CD14-positive monocyte (primary cell): ENCODE results near the gene ABCB1. TPM values are rescaled to one million over a fixed set of nuclear protein-coding genes. Genes with fewer than 3 reads are reported as not detected.
"Not testable (repeated sequence)": the region's sequence is repeated elsewhere in the genome, so short reads cannot be mapped to it uniquely, and the experiment has no call there.

Source experiments
- DNase-seq, 3 donors: peaks; one replicate each; pipeline ENCODE4 v3.0.0-alpha.2; 2011 to 2022
- H2AFZ ChIP-seq: 2 replicates; pipeline ENCODE4 v1.6.0; 2012; ENCODE audit warnings: mild to moderate bottlenecking, low read depth, low read length, inconsistent platforms; ENCODE audit not compliant: insufficient read depth, poor library complexity, severe bottlenecking
- H3K27ac ChIP-seq, 2 donors: 1 replicate in 1 of 2; 2 replicates in 1 of 2; pipeline ENCODE4 v1.5.1; 2012 to 2013; ENCODE audit warnings: low read length in 2 of 2, control low read depth in 1 of 2, inconsistent platforms in 1 of 2, low read depth in 1 of 2, mild to moderate bottlenecking in 1 of 2
- H3K27me3 ChIP-seq, 2 donors: one replicate each; pipeline versions ENCODE4 v1.6.0 to v1.6.1; 2011 to 2013; ENCODE audit warnings: low read length in 2 of 2; ENCODE audit not compliant: control insufficient read depth in 2 of 2, insufficient read depth in 2 of 2
- H3K36me3 ChIP-seq, 2 donors: replicated peaks in 1 of 2; 1 replicate in 1 of 2; 2 replicates in 1 of 2; pipeline versions ENCODE4 v1.5.1 to v1.6.1; 2012 to 2013; ENCODE audit warnings: low read length in 2 of 2, control low read depth in 1 of 2, inconsistent platforms in 1 of 2, mild to moderate bottlenecking in 1 of 2; ENCODE audit not compliant: insufficient read depth in 2 of 2, control insufficient read depth in 1 of 2
- H3K4me1 ChIP-seq, 2 donors: 1 replicate in 1 of 2; 2 replicates in 1 of 2; pipeline versions ENCODE4 v1.5.1 to v1.6.1; 2012 to 2013; ENCODE audit warnings: low read length in 2 of 2, control low read depth in 1 of 2, inconsistent platforms in 1 of 2, mild to moderate bottlenecking in 1 of 2, moderate library complexity in 1 of 2; ENCODE audit not compliant: insufficient read depth in 2 of 2, control insufficient read depth in 1 of 2
- H3K4me2 ChIP-seq: replicated peaks from 2 replicates; pipeline ENCODE3; 2012; ENCODE audit warnings: low read length, moderate library complexity, mild to moderate bottlenecking; ENCODE audit not compliant: poor library complexity, severe bottlenecking; ENCODE audit errors: extremely low read depth
- H3K4me3 ChIP-seq, 3 experiments: fragments of 200-600 bp in 1 of 3; sonication (generic) in 1 of 3; replicated peaks in 1 of 3; 1 replicate in 2 of 3; 2 replicates in 1 of 3; pipeline ENCODE4 v1.5.1; 2011 to 2013; ENCODE audit warnings: low read length in 3 of 3, mild to moderate bottlenecking in 3 of 3, control low read depth in 2 of 3, low read depth in 2 of 3, inconsistent platforms in 1 of 3, moderate library complexity in 1 of 3
- H3K79me2 ChIP-seq: 2 replicates; pipeline ENCODE4 v1.6.0; 2012; ENCODE audit warnings: mild to moderate bottlenecking, control low read depth, inconsistent platforms, low read length, moderate library complexity; ENCODE audit not compliant: insufficient read depth
- H3K9ac ChIP-seq: 2 replicates; pipeline ENCODE4 v1.6.0; 2017; ENCODE audit warnings: low read length, mild to moderate bottlenecking; ENCODE audit not compliant: insufficient read depth, poor library complexity, severe bottlenecking
- H3K9me3 ChIP-seq, 2 donors: replicated peaks in 1 of 2; 1 replicate in 1 of 2; 2 replicates in 1 of 2; pipeline versions ENCODE4 v1.5.1 to v1.6.1; 2012 to 2013; ENCODE audit warnings: low read length in 2 of 2, control low read depth in 1 of 2; ENCODE audit not compliant: control insufficient read depth in 1 of 2, insufficient read depth in 1 of 2
- H4K20me1 ChIP-seq: 2 replicates; pipeline ENCODE4 v1.6.0; 2012; ENCODE audit warnings: mild to moderate bottlenecking, low read length, control low read depth, moderate library complexity; ENCODE audit not compliant: insufficient read depth
- H3K27ac Mint-ChIP-seq, 7 donors: one replicate each; pipeline ENCODE4 v1.8.0; 2020; ENCODE audit warnings: mild to moderate bottlenecking in 7 of 7, mixed read lengths in 7 of 7, moderate library complexity in 6 of 7, inconsistent platforms in 2 of 7
- H3K27me3 Mint-ChIP-seq, 3 donors: one replicate each; pipeline ENCODE4 v1.8.0; 2021 to 2022; ENCODE audit warnings: low read depth in 3 of 3, mild to moderate bottlenecking in 3 of 3, mixed read lengths in 3 of 3, moderate library complexity in 3 of 3, inconsistent platforms in 1 of 3
- H3K36me3 Mint-ChIP-seq, 2 donors: one replicate each; pipeline ENCODE4 v1.8.0; 2020; ENCODE audit warnings: mixed read lengths in 2 of 2, inconsistent platforms in 1 of 2, mild to moderate bottlenecking in 1 of 2
- H3K4me1 Mint-ChIP-seq: one replicate; pipeline ENCODE4 v1.8.0; 2020; ENCODE audit warnings: mild to moderate bottlenecking, mixed read lengths
- H3K4me3 Mint-ChIP-seq, 2 donors: one replicate each; pipeline ENCODE4 v1.8.0; 2020; ENCODE audit warnings: mild to moderate bottlenecking in 2 of 2, mixed read lengths in 2 of 2, moderate library complexity in 1 of 2
- H3K9me3 Mint-ChIP-seq, 7 donors: one replicate each; pipeline ENCODE4 v1.8.0; 2020 to 2022; ENCODE audit warnings: mixed read lengths in 7 of 7, mild to moderate bottlenecking in 6 of 7, moderate library complexity in 6 of 7, inconsistent platforms in 2 of 7
- CTCF ChIP-seq: fragments of 200-600 bp; IDR thresholded peaks from one replicate; pipeline ENCODE4 v1.8.0; 2022; ENCODE audit warnings: antibody characterized with exemption, mild to moderate bottlenecking
- WGBS: methylation state at CpG from one replicate; pipeline ENCODE4 v1.1.5; 2013; ENCODE audit warnings: missing lambda C conversion rate; ENCODE audit not compliant: insufficient coverage; 5-methylcytosine and 5-hydroxymethylcytosine counted together
- intact Hi-C, 2 donors: fragments of 100-400 bp; cut with micrococcal nuclease; formaldehyde crosslinking; loops; one replicate each; pipeline versions ENCODE4 v1.15.0 to v1.15.1; 2023
- polyA plus RNA-seq, 3 donors: library from polyadenylated mRNA; depleted of rRNA in 1 of 3; unstranded in 2 of 3; stranded (reverse) in 1 of 3; fragments of 300-500 nt in 2 of 3; fragments of >200 nt in 1 of 3; fragmentation: Illumina TruSeq in 2 of 3; gene quantifications; 1 replicate in 2 of 3; 2 replicates in 1 of 3; pipeline ENCODE4 v1.2.3, GENCODE V29; 2012 to 2021

The ABCB1 gene
- polyA plus RNA-seq, 3 donors, result 0.24 TPM; not detected in 2

- H3K36me3 ChIP-seq, DNase-seq, H3K9ac ChIP-seq, H3K4me2 ChIP-seq, H3K79me2 ChIP-seq, H2AFZ ChIP-seq, H4K20me1 ChIP-seq, H3K27me3 ChIP-seq, H3K4me3 Mint-ChIP-seq, intact Hi-C loops, H3K4me1 ChIP-seq, H3K4me3 ChIP-seq, H3K27ac ChIP-seq, H3K9me3 ChIP-seq, H3K27me3 Mint-ChIP-seq, H3K9me3 Mint-ChIP-seq, H3K36me3 Mint-ChIP-seq, H3K4me1 Mint-ChIP-seq: not testable (repeated sequence)
- peak overlapping the region in 1 of 7 donors; percentile 67 for H3K27ac Mint-ChIP-seq
- WGBS, result 84% methylated on average over 3 of the region's 7 CpGs
These were observed 135.2 kb downstream of the ABCB1 start for GRCh38 chr7:87465534-87465880.

- H3K4me3 ChIP-seq, H3K4me3 Mint-ChIP-seq, H3K27me3 Mint-ChIP-seq, H4K20me1 ChIP-seq, H2AFZ ChIP-seq, H3K9me3 ChIP-seq, H3K36me3 Mint-ChIP-seq, H3K79me2 ChIP-seq, H3K9ac ChIP-seq, DNase-seq, H3K4me1 Mint-ChIP-seq, H3K9me3 Mint-ChIP-seq, H3K36me3 ChIP-seq, H3K27ac ChIP-seq, H3K4me2 ChIP-seq, intact Hi-C loops, H3K27me3 ChIP-seq, H3K4me1 ChIP-seq: not testable (repeated sequence)
- peak overlapping the region in 1 of 7 donors; percentile 67 for H3K27ac Mint-ChIP-seq
- 92% methylated on average over 16 of the region's 16 CpGs for WGBS
These were observed 135.7 kb downstream of the ABCB1 start for GRCh38 chr7:87464830-87465533.

GRCh38 chr7:87463982-87464381 lies 136.7 kb downstream of the ABCB1 start:
- no peak for DNase-seq
- Mint-ChIP-seq H3K27me3 (peaks cover 0 to 1% (median 0%) of the 10 kb centered on the region in 3 donors), H3K27ac (no peak overlapping the region), H3K9me3 (peaks cover 0 to 2% (median 0%) of the 10 kb centered on the region in 7 donors), H3K4me3 (no peak overlapping the region), H3K4me1 (no peaks in the 10 kb centered on the region), H3K36me3 (no peaks in the 10 kb centered on the region)
- Histone ChIP-seq H3K9me3 (no peaks in the 10 kb centered on the region), H4K20me1 (no peaks in the 10 kb centered on the region), H3K9ac (no peak overlapping the region), H3K4me1 (no peaks in the 10 kb centered on the region), H3K4me2 (no peak overlapping the region), H3K27me3 (no peaks in the 10 kb centered on the region), H3K27ac (no peak overlapping the region), H2AFZ (no peak overlapping the region), H3K79me2 (no peaks in the 10 kb centered on the region), H3K4me3 (no peak overlapping the region), H3K36me3 (no peaks in the 10 kb centered on the region)
- WGBS, result 86% methylated on average over 1 of the region's 2 CpGs
- intact Hi-C loops, result no loop called here
- no peak for TF ChIP-seq CTCF

- H3K4me3 Mint-ChIP-seq, H2AFZ ChIP-seq, H3K27ac Mint-ChIP-seq, H3K9ac ChIP-seq, intact Hi-C loops, DNase-seq, H3K36me3 Mint-ChIP-seq, H3K9me3 ChIP-seq, H3K79me2 ChIP-seq, H4K20me1 ChIP-seq, H3K27me3 Mint-ChIP-seq, H3K27me3 ChIP-seq, H3K4me3 ChIP-seq, H3K4me2 ChIP-seq, H3K4me1 Mint-ChIP-seq, H3K27ac ChIP-seq, H3K4me1 ChIP-seq, H3K9me3 Mint-ChIP-seq, H3K36me3 ChIP-seq: not testable (repeated sequence)
- no CpG with 5 or more reads among the region's 3 CpGs for WGBS
These were observed 140.2 kb downstream of the ABCB1 start for GRCh38 chr7:87460444-87460843.
